Tibial nerve (tissue), 4 donors: ENCODE measurements around the gene PDLIM7. TPM values are rescaled to one million over a fixed set of nuclear protein-coding genes. Genes with fewer than 3 reads are reported as not detected.

Experiments
- DNase-seq, 2 donors: peaks; one replicate each; pipeline ENCODE4 v3.0.0-alpha.2; 2019; ENCODE audit warnings: low spot score in 2 of 2
- H3K27ac ChIP-seq, 4 donors: fragments of 200-600 bp; sonication (generic) in 3 of 4; one replicate each; pipeline ENCODE4 v1.5.1; 2017 to 2019; ENCODE audit warnings: mild to moderate bottlenecking in 1 of 4
- H3K27me3 ChIP-seq, 2 donors: fragments of 200-600 bp; sonication (generic) in 1 of 2; one replicate each; pipeline versions ENCODE4 v1.5.1 to v1.6.0; 2017 to 2019
- H3K36me3 ChIP-seq, 3 donors: fragments of 200-600 bp; sonication (generic); one replicate each; pipeline ENCODE4 v1.5.1; 2018 to 2019
- H3K4me1 ChIP-seq, 4 donors: fragments of 200-600 bp; sonication (generic) in 3 of 4; one replicate each; pipeline ENCODE4 v1.5.1; 2017 to 2019
- H3K4me3 ChIP-seq, 4 donors: fragments of 200-600 bp; sonication (generic) in 3 of 4; one replicate each; pipeline ENCODE4 v1.5.1; 2017 to 2019; ENCODE audit warnings: mild to moderate bottlenecking in 1 of 4, moderate library complexity in 1 of 4
- H3K9me3 ChIP-seq, 4 donors: fragments of 200-600 bp; sonication (generic) in 3 of 4; one replicate each; pipeline ENCODE4 v1.5.1; 2017 to 2019
- CTCF ChIP-seq, 5 experiments: fragments of 200-600 bp in 3 of 5; fragments of 450-650 bp in 2 of 5; sonication (generic) in 3 of 5; IDR thresholded peaks; one replicate each; pipeline ENCODE4 v1.5.1; 2016 to 2019; ENCODE audit warnings: antibody characterized with exemption in 5 of 5, mild to moderate bottlenecking in 3 of 5, moderate library complexity in 2 of 5
- EP300 ChIP-seq, 2 donors: sonication (generic); formaldehyde crosslinking; IDR thresholded peaks; one replicate each; pipeline ENCODE4 v1.6.1; 2017; ENCODE audit warnings: antibody characterized with exemption in 2 of 2, mild to moderate bottlenecking in 1 of 2
- POLR2A ChIP-seq, 2 donors: fragments of 450-650 bp; IDR thresholded peaks; one replicate each; pipeline ENCODE4 v1.6.1; 2017; ENCODE audit warnings: antibody characterized with exemption in 2 of 2, mild to moderate bottlenecking in 2 of 2, moderate library complexity in 2 of 2
- WGBS, 2 donors: methylation state at CpG; one replicate each; pipeline ENCODE4 v1.1.5; 2018; 5-methylcytosine and 5-hydroxymethylcytosine counted together
- total RNA-seq, 4 donors: library from RNA; depleted of rRNA; stranded (reverse); fragments of >200 nt; gene quantifications; one replicate each; pipeline ENCODE4 v1.1.0, GENCODE V29; 2016

Gene PDLIM7
- total RNA-seq, 4 donors from 2014 or later, result 78.0 to 138 (median 89.9) TPM

- Histone ChIP-seq H3K4me3 (no peak overlapping the region), H3K27me3 (no peaks in the 10 kb centered on the region), H3K9me3 (no peaks in the 10 kb centered on the region), H3K36me3 (peaks cover 2 to 100% (median 51%) of the 10 kb centered on the region in 3 donors), H3K4me1 (no peaks in the 10 kb centered on the region), H3K27ac (no peak overlapping the region)
- no peak for DNase-seq
- 90% methylated on average over 8 of the region's 8 CpGs for WGBS, 2 donors
- TF ChIP-seq EP300 (IDR thresholded peaks at IDR 0.05) (no peak), CTCF (IDR thresholded peaks at IDR 0.05) (no peak), POLR2A (IDR thresholded peaks at IDR 0.05) (no peak)
These were observed 30.2 kb upstream of the PDLIM7 start for GRCh38 chr5:177527595-177527994.

- H3K27ac ChIP-seq, result no peak overlapping the region
- DNase-seq, result no peak
- 83 to 86% methylated on average over 6 of the region's 6 CpGs for WGBS, 2 donors
- no peak for TF ChIP-seq POLR2A (IDR thresholded peaks at IDR 0.05)
- no peak for TF ChIP-seq CTCF (IDR thresholded peaks at IDR 0.05)
- no peak for TF ChIP-seq EP300 (IDR thresholded peaks at IDR 0.05)
- no peaks in the 10 kb centered on the region for H3K27me3 ChIP-seq
- peaks cover 2 to 100% (median 54%) of the 10 kb centered on the region in 3 donors for H3K36me3 ChIP-seq
- no peaks in the 10 kb centered on the region for H3K9me3 ChIP-seq
- no peaks in the 10 kb centered on the region for H3K4me1 ChIP-seq
- no peak overlapping the region for H3K4me3 ChIP-seq
These were observed 29.4 kb upstream of the PDLIM7 start for GRCh38 chr5:177526791-177527190.

- TF ChIP-seq EP300 (IDR thresholded peaks at IDR 0.05) (no peak), CTCF (IDR thresholded peaks at IDR 0.05) (no peak), POLR2A (IDR thresholded peaks at IDR 0.05) (no peak)
- H3K36me3 ChIP-seq, result peaks cover 2 to 100% (median 56%) of the 10 kb centered on the region in 3 donors
- WGBS, 2 donors, result 69 to 73% methylated on average over 4 of the region's 4 CpGs
These were observed 28.8 kb upstream of the PDLIM7 start for GRCh38 chr5:177526191-177526590.

GRCh38 chr5:177524941-177525655, 27.7 kb upstream of the PDLIM7 start:
- Histone ChIP-seq H3K36me3 (peaks cover 2 to 100% (median 50%) of the 10 kb centered on the region in 3 donors), H3K27me3 (no peaks in the 10 kb centered on the region), H3K27ac (no peak overlapping the region), H3K9me3 (no peaks in the 10 kb centered on the region), H3K4me3 (no peak overlapping the region), H3K4me1 (no peaks in the 10 kb centered on the region)
- TF ChIP-seq CTCF (IDR thresholded peaks at IDR 0.05) (no peak), POLR2A (IDR thresholded peaks at IDR 0.05) (no peak), EP300 (IDR thresholded peaks at IDR 0.05) (no peak)
- no peak for DNase-seq
- 92 to 97% methylated on average over 4 to 10 of the region's 10 CpGs for WGBS, 2 donors

More at GRCh38 chr5:177526191-177526590, 28.8 kb upstream of the PDLIM7 start:
- H3K9me3 ChIP-seq, result no peaks in the 10 kb centered on the region
- H3K27me3 ChIP-seq, result no peaks in the 10 kb centered on the region
- no peak for DNase-seq
- H3K4me3 ChIP-seq, result no peak overlapping the region
- H3K4me1 ChIP-seq, result no peaks in the 10 kb centered on the region
- no peak overlapping the region for H3K27ac ChIP-seq

GRCh38 chr5:177524539-177524900, 27.1 kb upstream of the PDLIM7 start:
- no peaks in the 10 kb centered on the region for H3K27me3 ChIP-seq
- no peaks in the 10 kb centered on the region for H3K9me3 ChIP-seq
- peaks cover 0 to under 1% (median 0%) of the 10 kb centered on the region in 4 donors for H3K4me1 ChIP-seq
- WGBS, 2 donors, result 95 to 100% methylated on average over 3 to 4 of the region's 12 CpGs
- H3K4me3 ChIP-seq, result no peak overlapping the region
- DNase-seq, result no peak
- TF ChIP-seq CTCF (IDR thresholded peaks at IDR 0.05), result no peak
- TF ChIP-seq POLR2A (IDR thresholded peaks at IDR 0.05), result no peak
- TF ChIP-seq EP300 (IDR thresholded peaks at IDR 0.05), result no peak
- H3K36me3 ChIP-seq, result peaks cover 2 to 100% (median 44%) of the 10 kb centered on the region in 3 donors
- no peak overlapping the region for H3K27ac ChIP-seq
